Astrocyte of the cerebellum (primary cell): ENCODE results near the gene GFRA1.
"Not testable (repeated sequence)": the region's sequence is repeated elsewhere in the genome, so short reads cannot be mapped to it uniquely, and the experiment has no call there.

Experiments used
- DNase-seq: peaks from one replicate; pipeline ENCODE4 v3.0.0-alpha.2; 2011; ENCODE audit warnings: low read depth
- H3K4me3 ChIP-seq: 2 replicates; pipeline ENCODE4 v1.5.1; 2011; ENCODE audit warnings: mild to moderate bottlenecking, low read depth, low read length, moderate library complexity
- in situ Hi-C: cut with HindIII; loops from 2 replicates; pipeline ENCODE4 v1.10.0; 2017; ENCODE audit warnings: low sequenced_read_pairs
- TF ChIP-seq, protein P1 (sequence below): IDR thresholded peaks from 2 replicates; pipeline ENCODE4 v1.5.1; 2012; ENCODE audit warnings: low read length, low read depth, moderate library complexity, mild to moderate bottlenecking; ENCODE audit errors: missing control alignments

GFRA1 gene

DNA sequence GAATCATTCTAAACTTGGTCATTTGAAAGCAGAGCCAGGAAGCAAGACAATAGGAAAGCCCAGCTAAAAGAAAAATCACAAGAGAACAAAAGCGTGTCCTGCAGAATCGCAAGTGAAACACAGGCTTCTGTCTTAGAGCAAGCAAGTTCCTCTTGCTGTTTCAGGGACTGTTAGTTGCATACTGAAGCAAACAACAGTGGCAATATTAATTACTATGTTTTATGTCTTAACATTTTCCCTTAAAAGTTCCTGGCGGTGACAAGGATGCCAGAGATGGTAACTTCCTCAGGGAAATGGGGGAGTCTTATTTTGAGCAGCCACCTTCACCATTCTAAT is 217.1 kb downstream of the GFRA1 start:
- in situ Hi-C loops: no loop called here
- no peak for DNase-seq
- no peak overlapping the region for H3K4me3 ChIP-seq
- TF ChIP-seq, protein P1, sequence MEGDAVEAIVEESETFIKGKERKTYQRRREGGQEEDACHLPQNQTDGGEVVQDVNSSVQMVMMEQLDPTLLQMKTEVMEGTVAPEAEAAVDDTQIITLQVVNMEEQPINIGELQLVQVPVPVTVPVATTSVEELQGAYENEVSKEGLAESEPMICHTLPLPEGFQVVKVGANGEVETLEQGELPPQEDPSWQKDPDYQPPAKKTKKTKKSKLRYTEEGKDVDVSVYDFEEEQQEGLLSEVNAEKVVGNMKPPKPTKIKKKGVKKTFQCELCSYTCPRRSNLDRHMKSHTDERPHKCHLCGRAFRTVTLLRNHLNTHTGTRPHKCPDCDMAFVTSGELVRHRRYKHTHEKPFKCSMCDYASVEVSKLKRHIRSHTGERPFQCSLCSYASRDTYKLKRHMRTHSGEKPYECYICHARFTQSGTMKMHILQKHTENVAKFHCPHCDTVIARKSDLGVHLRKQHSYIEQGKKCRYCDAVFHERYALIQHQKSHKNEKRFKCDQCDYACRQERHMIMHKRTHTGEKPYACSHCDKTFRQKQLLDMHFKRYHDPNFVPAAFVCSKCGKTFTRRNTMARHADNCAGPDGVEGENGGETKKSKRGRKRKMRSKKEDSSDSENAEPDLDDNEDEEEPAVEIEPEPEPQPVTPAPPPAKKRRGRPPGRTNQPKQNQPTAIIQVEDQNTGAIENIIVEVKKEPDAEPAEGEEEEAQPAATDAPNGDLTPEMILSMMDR: no peak

DNA sequence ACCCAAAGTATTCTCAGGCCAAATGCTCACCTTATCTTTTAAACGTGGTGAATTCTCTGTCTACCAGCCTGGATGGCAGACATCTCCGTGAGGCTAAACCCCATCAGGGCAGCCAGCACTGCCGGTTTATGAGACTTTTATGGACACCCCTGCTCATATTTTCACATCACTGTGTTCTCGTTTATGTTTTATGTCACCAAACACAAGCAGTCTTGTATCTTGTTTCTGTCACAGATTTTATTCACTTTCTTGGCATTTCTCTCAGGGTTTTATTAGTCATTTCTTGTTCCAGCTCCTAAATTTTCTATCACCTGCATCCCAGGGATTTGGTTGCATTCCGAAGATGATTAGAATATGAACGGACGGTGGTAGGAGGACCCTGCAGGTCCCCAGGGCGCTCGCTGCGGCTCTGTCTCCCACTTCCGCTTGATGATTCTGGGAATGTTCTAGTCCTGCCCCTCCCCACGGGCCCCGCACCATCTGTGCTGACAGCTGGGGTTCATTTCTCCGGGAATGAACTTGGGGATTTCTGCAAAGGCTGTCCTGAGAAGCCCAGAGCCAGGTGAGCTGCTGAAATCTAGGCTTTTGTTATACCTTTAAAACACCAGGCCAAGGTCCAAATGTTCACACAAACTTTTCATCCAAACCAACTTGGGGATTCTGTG is 217.6 kb downstream of the GFRA1 start:
- TF ChIP-seq, protein P1: no peak
- in situ Hi-C loops: no loop called here
- no peak for DNase-seq
- H3K4me3 ChIP-seq: no peak overlapping the region

DNA sequence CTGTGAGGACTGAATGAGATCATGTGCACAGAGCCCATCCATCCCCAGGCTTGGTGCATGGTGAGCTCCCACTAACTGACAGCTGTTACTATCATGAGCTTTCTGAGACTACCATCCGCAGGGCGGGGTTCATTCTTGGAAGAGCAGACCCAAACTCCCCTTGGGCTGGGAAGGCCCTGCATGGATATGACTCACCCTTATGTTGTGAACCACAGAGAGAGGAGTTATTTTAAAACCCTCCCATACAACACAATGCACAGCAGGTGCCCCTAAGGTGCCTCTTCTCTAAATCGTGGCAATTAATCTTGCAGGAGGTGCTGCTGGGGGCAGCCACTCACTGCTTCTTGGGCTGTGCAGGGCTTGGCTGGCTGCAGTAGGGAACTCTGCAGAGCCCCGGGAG is 219.1 kb downstream of the GFRA1 start:
- TF ChIP-seq, protein P1: no peak
- DNase-seq: no peak
- in situ Hi-C loops: no loop called here
- H3K4me3 ChIP-seq: no peak overlapping the region

DNA sequence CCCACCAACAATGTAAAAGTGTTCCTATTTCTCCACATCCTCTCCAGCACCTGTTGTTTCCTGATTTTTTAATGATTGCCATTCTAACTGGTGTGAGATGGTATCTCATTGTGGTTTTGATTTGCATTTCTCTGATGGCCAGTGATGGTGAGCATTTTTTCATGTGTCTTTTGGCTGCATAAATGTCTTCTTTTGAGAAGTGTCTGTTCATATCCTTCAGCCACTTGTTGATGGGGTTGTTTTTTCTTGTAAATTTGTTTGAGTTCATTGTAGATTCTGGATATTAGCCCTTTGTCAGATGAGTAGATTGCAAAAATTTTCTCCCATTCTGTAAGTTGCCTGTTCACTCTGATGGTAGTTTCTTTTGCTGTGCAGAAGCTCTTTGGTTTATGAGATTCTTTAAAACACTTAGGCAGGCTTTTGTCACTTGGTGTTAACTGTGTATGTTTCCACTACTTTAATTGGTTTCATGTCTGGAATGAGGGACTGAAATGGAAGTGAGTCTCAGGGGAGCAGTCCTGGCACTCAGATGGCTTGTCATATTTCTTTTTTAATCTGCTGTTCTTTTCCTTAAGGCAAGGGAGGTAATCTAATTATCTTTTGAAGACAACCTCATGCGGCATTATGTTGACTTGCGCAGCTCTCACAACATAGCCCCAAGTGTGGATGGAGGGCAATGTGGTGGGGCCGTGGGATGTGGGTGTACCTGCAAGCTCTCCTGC is 219.8 kb downstream of the GFRA1 start:
- DNase-seq, H3K4me3 ChIP-seq, in situ Hi-C loops: not testable (repeated sequence)

DNA sequence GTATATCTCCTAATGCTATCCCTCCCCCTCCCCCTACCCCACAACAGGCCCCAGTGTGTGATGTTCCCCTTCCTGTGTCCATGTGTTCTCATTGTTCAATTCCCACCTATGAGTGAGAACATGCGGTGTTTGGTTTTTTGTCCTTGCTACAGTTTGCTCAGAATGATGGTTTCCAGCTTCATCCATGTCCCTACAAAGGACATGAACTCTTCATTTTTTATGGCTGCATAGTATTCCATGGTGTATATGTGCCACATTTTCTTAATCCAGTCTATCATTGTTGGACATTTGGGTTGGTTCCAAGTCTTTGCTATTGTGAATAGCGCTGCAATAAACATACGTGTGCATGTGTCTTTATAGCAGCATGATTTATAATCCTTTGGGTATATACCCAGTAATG is 220.5 kb downstream of the GFRA1 start:
- DNase-seq, in situ Hi-C loops, H3K4me3 ChIP-seq: not testable (repeated sequence)

DNA sequence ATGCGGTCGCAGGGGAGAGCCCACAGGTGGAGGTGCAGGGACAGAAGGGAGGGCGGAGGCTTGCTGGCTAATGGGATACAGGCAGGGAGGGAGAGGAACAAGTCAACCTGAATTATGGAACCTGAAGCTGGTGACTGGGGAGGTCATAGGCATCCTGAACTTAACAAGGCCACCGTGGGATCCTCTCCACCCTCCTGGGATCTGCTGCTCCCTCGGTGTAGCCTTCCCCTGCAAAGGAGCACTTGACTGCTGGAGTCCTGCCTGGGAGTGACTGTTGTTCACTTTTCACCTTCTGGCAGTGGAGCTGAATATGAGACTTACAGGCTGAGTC is 223.1 kb downstream of the GFRA1 start:
- H3K4me3 ChIP-seq: no peak overlapping the region
- DNase-seq: no peak
- in situ Hi-C loops: no loop called here
- TF ChIP-seq, protein P1: no peak

DNA sequence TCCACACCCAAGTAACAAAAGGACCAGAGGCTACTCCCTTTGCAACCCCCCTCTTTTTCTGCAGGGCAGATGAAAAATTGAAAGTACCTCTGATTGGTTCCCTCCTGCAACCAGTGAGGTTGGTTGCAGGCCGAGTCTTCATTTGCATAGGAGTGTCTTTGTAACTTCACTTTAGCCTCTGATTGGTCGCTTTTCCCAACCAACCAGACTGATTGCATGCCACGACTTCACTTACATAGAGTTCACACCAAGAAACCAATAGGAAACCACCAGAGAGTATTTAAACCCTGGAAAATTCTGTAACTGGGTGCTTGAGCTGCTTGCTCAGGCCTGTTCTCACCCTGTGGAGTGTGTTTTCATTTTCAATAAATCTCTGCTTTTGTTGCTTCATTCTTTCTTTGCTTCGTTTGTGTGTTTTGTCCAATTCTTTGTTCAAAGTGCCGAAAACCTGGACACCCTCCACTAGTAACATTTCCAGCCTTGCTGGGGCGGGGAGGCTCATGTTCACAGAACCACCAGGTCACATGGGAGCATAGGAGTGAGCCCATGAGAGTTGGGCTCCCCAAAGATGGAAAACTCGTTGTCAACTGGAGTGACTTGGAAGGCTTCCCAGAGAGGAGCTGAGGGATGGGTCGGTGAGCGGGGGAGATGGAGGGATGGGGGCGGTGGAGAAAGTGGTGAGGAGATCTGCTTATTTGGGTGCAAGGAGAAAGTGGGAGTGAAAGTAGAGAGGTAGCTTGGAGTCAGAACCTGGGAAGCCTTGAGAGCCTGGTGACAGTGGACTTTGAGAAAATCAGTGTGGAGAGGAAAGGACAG is 223.6 kb downstream of the GFRA1 start:
- in situ Hi-C loops: no loop called here
- no peak for DNase-seq
- TF ChIP-seq, protein P1: no peak
- H3K4me3 ChIP-seq: no peak overlapping the region
